Ascending aorta (tissue), 2 donors: ENCODE results near the gene TNXB. TPM values are rescaled to one million over a fixed set of nuclear protein-coding genes. Genes with fewer than 3 reads are reported as not detected.
"Not testable (repeated sequence)": the region's sequence is repeated elsewhere in the genome, so short reads cannot be mapped to it uniquely, and the experiment has no call there.

Source experiments
- DNase-seq, 2 donors: peaks; one replicate each; pipeline ENCODE4 v3.0.0-alpha.2; 2019; ENCODE audit warnings: low spot score in 2 of 2
- H3K27ac ChIP-seq, 2 donors: fragments of 200-600 bp; sonication (generic); one replicate each; pipeline ENCODE4 v1.5.1; 2016 to 2017; ENCODE audit warnings: mild to moderate bottlenecking in 1 of 2
- H3K27me3 ChIP-seq: fragments of 200-600 bp; sonication (generic); one replicate; pipeline ENCODE4 v1.5.1; 2017
- H3K36me3 ChIP-seq, 2 donors: fragments of 200-600 bp; sonication (generic); one replicate each; pipeline ENCODE4 v1.5.1; 2016
- H3K4me1 ChIP-seq, 2 donors: fragments of 200-600 bp; sonication (generic); one replicate each; pipeline ENCODE4 v1.5.1; 2016 to 2017; ENCODE audit warnings: mild to moderate bottlenecking in 1 of 2
- H3K4me3 ChIP-seq, 2 donors: fragments of 200-600 bp; sonication (generic); one replicate each; pipeline ENCODE4 v1.5.1; 2016 to 2017; ENCODE audit warnings: mild to moderate bottlenecking in 1 of 2
- H3K9me3 ChIP-seq, 2 donors: fragments of 200-600 bp; sonication (generic); one replicate each; pipeline ENCODE4 v1.5.1; 2016
- intact Hi-C: fragments of 100-400 bp; cut with DNase I; formaldehyde crosslinking; loops from one replicate; pipeline ENCODE4 v1.15.1; 2023
- total RNA-seq: library from RNA; depleted of rRNA; stranded (reverse); fragments of >200 nt; gene quantifications from one replicate; pipeline ENCODE4 v1.1.0, GENCODE V29; 2016
- TF ChIP-seq, protein P1 (sequence below), 3 experiments: fragments of 200-600 bp in 2 of 3; fragments of 450-650 bp in 1 of 3; sonication (generic) in 2 of 3; IDR thresholded peaks; one replicate each; pipeline ENCODE4 v1.5.1; 2016 to 2019; ENCODE audit warnings: antibody characterized with exemption in 3 of 3, mild to moderate bottlenecking in 1 of 3, moderate library complexity in 1 of 3

Gene TNXB
- total RNA-seq, 1 donor from 2014 or later = 493 TPM

GRCh38 chr6:32070814-32071543 lies 38.2 kb downstream of the TNXB start:
- no peak overlapping the region for H3K4me3 ChIP-seq
- H3K27me3 ChIP-seq = no peaks in the 10 kb centered on the region
- H3K4me1 ChIP-seq = no peaks in the 10 kb centered on the region
- H3K27ac ChIP-seq = peak overlapping the region; percentile 68 to 72
- peaks cover 0 to 74% of the 10 kb centered on the region in 2 donors for H3K36me3 ChIP-seq
- intact Hi-C loops = no loop called here
- DNase-seq = peak in 1 of 2 donors; percentile 78
- TF ChIP-seq, protein P1, sequence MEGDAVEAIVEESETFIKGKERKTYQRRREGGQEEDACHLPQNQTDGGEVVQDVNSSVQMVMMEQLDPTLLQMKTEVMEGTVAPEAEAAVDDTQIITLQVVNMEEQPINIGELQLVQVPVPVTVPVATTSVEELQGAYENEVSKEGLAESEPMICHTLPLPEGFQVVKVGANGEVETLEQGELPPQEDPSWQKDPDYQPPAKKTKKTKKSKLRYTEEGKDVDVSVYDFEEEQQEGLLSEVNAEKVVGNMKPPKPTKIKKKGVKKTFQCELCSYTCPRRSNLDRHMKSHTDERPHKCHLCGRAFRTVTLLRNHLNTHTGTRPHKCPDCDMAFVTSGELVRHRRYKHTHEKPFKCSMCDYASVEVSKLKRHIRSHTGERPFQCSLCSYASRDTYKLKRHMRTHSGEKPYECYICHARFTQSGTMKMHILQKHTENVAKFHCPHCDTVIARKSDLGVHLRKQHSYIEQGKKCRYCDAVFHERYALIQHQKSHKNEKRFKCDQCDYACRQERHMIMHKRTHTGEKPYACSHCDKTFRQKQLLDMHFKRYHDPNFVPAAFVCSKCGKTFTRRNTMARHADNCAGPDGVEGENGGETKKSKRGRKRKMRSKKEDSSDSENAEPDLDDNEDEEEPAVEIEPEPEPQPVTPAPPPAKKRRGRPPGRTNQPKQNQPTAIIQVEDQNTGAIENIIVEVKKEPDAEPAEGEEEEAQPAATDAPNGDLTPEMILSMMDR (IDR thresholded peaks at IDR 0.05) = no peak
- no peaks in the 10 kb centered on the region for H3K9me3 ChIP-seq

- no peaks in the 10 kb centered on the region for H3K4me1 ChIP-seq
- no peak overlapping the region for H3K4me3 ChIP-seq
- intact Hi-C loops = no loop called here
- H3K27ac ChIP-seq = peak overlapping the region; percentile 68 to 72
- TF ChIP-seq, protein P1 (IDR thresholded peaks at IDR 0.05) = no peak
- peaks cover under 1 to 74% of the 10 kb centered on the region in 2 donors for H3K36me3 ChIP-seq
- H3K27me3 ChIP-seq = no peaks in the 10 kb centered on the region
- no peaks in the 10 kb centered on the region for H3K9me3 ChIP-seq
- no peak for DNase-seq
These were observed 39.1 kb downstream of the TNXB start for GRCh38 chr6:32069878-32070515.

GRCh38 chr6:32069460-32069859 lies 39.7 kb downstream of the TNXB start:
- no peak for DNase-seq
- Histone ChIP-seq H3K9me3 (no peaks in the 10 kb centered on the region), H3K27ac (peak overlapping the region in 1 of 2 donors; percentile 68), H3K4me1 (no peaks in the 10 kb centered on the region), H3K4me3 (no peak overlapping the region), H3K36me3 (peaks cover 6 to 75% of the 10 kb centered on the region in 2 donors), H3K27me3 (no peaks in the 10 kb centered on the region)
- TF ChIP-seq, protein P1 (IDR thresholded peaks at IDR 0.05) = no peak
- intact Hi-C loops = no loop called here

- H3K4me1 ChIP-seq = no peaks in the 10 kb centered on the region
- H3K36me3 ChIP-seq = peaks cover 12 to 73% of the 10 kb centered on the region in 2 donors
- H3K27me3 ChIP-seq = no peaks in the 10 kb centered on the region
- H3K9me3 ChIP-seq = no peaks in the 10 kb centered on the region
- intact Hi-C loops = no loop called here
- TF ChIP-seq, protein P1 (IDR thresholded peaks at IDR 0.05) = no peak
- no peak for DNase-seq
- no peak overlapping the region for H3K4me3 ChIP-seq
- H3K27ac ChIP-seq = no peak overlapping the region
These were observed 40.3 kb downstream of the TNXB start for GRCh38 chr6:32068867-32069266.

- H3K27ac ChIP-seq, H3K4me3 ChIP-seq, DNase-seq, H3K9me3 ChIP-seq, intact Hi-C loops, H3K27me3 ChIP-seq, H3K4me1 ChIP-seq: not testable (repeated sequence)
- H3K36me3 ChIP-seq = peaks cover 12 to 73% of the 10 kb centered on the region in 2 donors
These were observed 40.8 kb downstream of the TNXB start for GRCh38 chr6:32068315-32068714.

- intact Hi-C loops, H3K4me1 ChIP-seq, H3K9me3 ChIP-seq, H3K27me3 ChIP-seq, H3K27ac ChIP-seq, DNase-seq, H3K4me3 ChIP-seq: not testable (repeated sequence)
- peaks cover 12 to 72% of the 10 kb centered on the region in 2 donors for H3K36me3 ChIP-seq
These were observed 41.6 kb downstream of the TNXB start for GRCh38 chr6:32067521-32067920.
